Type B pancreatic cell (in vitro differentiated cells): ENCODE measurements around the gene CTSH. TPM values are rescaled to one million over a fixed set of nuclear protein-coding genes. Genes with fewer than 3 reads are reported as not detected.
A peak's percentile ranks its signal among the peaks of the same experiment; 100 is the strongest.
"Not testable (repeated sequence)": the region's sequence is repeated elsewhere in the genome, so short reads cannot be mapped to it uniquely, and the experiment has no call there.

ENCODE experiments used
- DNase-seq: peaks from one replicate; pipeline ENCODE4 v3.0.0; 2021; ENCODE audit warnings: mixed read lengths; ENCODE audit not compliant: unreplicated experiment; ENCODE audit errors: extremely low spot score
- H3K27ac Mint-ChIP-seq: 2 replicates; pipeline ENCODE4 v1.8.0; 2021; ENCODE audit warnings: mild to moderate bottlenecking, mixed read lengths
- H3K27me3 Mint-ChIP-seq: 2 replicates; pipeline ENCODE4 v1.8.0; 2021; ENCODE audit warnings: mixed read lengths
- H3K36me3 Mint-ChIP-seq: 2 replicates; pipeline ENCODE4 v1.8.0; 2021; ENCODE audit warnings: mixed read lengths
- H3K4me1 Mint-ChIP-seq: one replicate; pipeline ENCODE4 v1.8.0; 2021; ENCODE audit warnings: mixed read lengths; ENCODE audit not compliant: unreplicated experiment
- H3K4me3 Mint-ChIP-seq: 2 replicates; pipeline ENCODE4 v1.8.0; 2021; ENCODE audit warnings: mild to moderate bottlenecking, mixed read lengths
- H3K9me3 Mint-ChIP-seq: 2 replicates; pipeline ENCODE4 v1.8.0; 2021; ENCODE audit warnings: mixed read lengths
- CTCF ChIP-seq: fragments of 200-600 bp; sonication (generic); conservative IDR thresholded peaks from 2 replicates; pipeline ENCODE4 v1.5.0; 2021; ENCODE audit warnings: antibody characterized with exemption, mild to moderate bottlenecking
- total RNA-seq: library from RNA; stranded (reverse); gene quantifications from 2 replicates; pipeline ENCODE4 v1.2.1, GENCODE V29; 2021; ENCODE audit warnings: low replicate concordance

Gene CTSH
- total RNA-seq, 1 donor from 2014 or later = 55.4 TPM

GRCh38 chr15:78931439-78932257, 13.2 kb downstream of the CTSH start:
- no peaks in the 10 kb centered on the region for H3K9me3 Mint-ChIP-seq
- no peak for TF ChIP-seq CTCF
- H3K4me1 Mint-ChIP-seq = no peaks in the 10 kb centered on the region
- no peak overlapping the region for H3K27ac Mint-ChIP-seq
- no peak overlapping the region for H3K4me3 Mint-ChIP-seq
- no peaks in the 10 kb centered on the region for H3K27me3 Mint-ChIP-seq
- no peak for DNase-seq
- peaks cover 5% of the 10 kb centered on the region for H3K36me3 Mint-ChIP-seq

DNA sequence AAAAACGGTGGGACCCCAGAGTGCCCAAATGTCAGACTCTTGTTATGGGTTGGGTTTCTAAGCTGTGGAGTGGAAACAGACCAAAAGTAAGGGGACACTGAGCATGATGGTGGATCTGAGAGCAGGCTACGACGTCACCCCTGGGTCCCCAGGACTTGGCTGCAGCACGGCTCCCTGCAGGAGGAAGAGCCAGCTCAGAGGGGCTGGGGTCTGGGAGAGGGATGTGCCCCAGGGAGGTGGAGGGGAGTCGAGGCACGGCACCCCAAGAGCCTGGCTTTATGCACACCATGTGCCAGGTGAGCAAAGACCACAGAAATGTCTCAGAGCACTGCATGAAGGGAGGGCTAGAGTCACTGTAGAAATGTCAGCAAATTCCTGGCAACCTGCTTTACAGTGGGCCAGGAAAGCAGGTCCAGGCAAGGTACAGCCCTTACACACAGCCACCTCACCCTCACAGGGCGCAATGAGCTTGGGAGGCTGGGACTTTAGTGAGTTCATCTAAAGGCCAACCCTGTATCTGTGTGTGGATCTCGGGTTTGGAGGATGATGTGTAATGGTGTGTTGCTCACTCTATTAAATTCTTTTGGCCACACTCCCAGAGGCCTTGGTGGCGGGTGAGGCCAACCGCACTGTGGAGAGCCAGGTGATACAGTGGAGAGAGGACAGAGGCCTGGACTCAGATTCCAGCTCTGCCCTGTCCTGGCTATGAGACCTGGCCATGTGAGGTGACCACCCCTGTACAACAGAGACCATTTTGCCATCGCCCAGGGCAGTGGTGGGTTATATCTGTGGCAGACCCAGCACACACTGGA, 14.1 kb downstream of the CTSH start:
- no peak for TF ChIP-seq CTCF
- no peak for DNase-seq
- Mint-ChIP-seq H3K4me3 (no peak overlapping the region), H3K36me3 (peaks cover 6% of the 10 kb centered on the region), H3K4me1 (no peaks in the 10 kb centered on the region), H3K27me3 (no peaks in the 10 kb centered on the region), H3K27ac (peak overlapping the region; percentile 72), H3K9me3 (no peaks in the 10 kb centered on the region)

DNA sequence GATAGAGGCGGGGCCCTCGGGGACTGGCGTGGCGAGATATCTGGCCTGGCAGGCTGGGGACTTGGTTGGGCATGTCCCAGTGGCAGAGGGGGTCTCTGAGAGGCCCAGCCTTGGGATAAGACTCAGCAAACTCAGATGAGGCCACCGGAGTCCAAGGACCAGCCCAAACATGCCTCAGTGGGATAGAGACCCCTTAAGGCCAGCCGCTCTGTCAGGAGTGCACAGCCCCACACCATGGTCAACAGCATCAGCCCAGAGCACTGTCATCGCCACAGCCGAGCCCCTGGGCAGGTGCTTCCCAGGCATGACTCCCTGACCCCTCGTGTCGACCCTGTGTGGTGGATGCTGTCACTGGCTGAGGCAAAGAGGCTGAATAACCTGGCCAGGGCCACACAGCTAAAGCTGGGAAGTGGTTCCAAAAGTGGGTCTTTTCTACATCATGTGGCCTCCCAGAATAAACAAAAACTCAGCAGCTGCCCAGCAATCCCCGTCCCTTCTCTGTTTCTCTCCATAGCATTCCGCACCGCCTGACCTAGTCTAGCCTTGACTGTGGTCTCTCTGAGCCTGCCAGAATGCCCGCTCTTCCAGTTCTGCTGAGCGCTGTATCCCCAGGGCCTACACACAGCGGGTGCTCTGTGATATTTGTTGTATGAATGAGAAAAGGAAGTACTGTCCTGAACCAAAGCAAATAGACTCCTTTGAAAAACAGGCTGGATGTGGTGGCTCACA, 15.1 kb downstream of the CTSH start:
- Mint-ChIP-seq H3K4me1 (no peaks in the 10 kb centered on the region), H3K27ac (peak overlapping the region; percentile 53), H3K9me3 (no peaks in the 10 kb centered on the region), H3K4me3 (no peak overlapping the region), H3K27me3 (no peaks in the 10 kb centered on the region), H3K36me3 (peaks cover 6% of the 10 kb centered on the region)
- DNase-seq = no peak
- no peak for TF ChIP-seq CTCF

- H3K9me3 Mint-ChIP-seq = no peaks in the 10 kb centered on the region
- no peaks in the 10 kb centered on the region for H3K4me1 Mint-ChIP-seq
- DNase-seq = no peak
- no peak overlapping the region for H3K27ac Mint-ChIP-seq
- peaks cover 6% of the 10 kb centered on the region for H3K36me3 Mint-ChIP-seq
- no peak overlapping the region for H3K4me3 Mint-ChIP-seq
- H3K27me3 Mint-ChIP-seq = no peaks in the 10 kb centered on the region
- TF ChIP-seq CTCF = no peak
Observed at GRCh38 chr15:78928616-78929093, 16.2 kb downstream of the CTSH start.

DNA sequence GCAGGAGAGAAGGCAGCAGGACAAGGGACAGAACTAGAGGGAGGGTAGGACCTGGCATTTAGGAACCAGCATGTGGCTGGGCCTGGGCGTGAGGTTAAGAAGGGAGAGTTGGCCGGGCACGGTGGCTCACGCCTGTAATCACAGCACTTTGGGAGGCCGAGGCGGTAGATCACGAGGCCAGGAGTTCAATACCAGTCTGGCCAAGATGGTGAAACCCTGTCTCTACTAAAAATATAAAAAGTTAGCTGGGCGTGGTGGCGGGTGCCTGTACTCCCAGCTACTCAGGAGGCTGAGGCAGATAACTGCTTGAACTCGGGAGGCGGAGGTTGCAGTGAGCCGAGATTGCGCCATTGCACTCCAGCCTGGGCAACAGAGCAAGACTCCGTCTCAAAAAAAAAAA, 16.7 kb downstream of the CTSH start:
- not testable (repeated sequence) for H3K36me3 Mint-ChIP-seq, H3K4me3 Mint-ChIP-seq, H3K4me1 Mint-ChIP-seq, H3K9me3 Mint-ChIP-seq, H3K27ac Mint-ChIP-seq, H3K27me3 Mint-ChIP-seq, DNase-seq
